HepG2 (cell line): ENCODE measurements around the gene AJM1. TPM values are rescaled to one million over a fixed set of nuclear protein-coding genes. Genes with fewer than 3 reads are reported as not detected.

Experiments
- AKAP8 ChIP-seq: sonication (generic); formaldehyde crosslinking; IDR thresholded peaks from 2 replicates; pipeline ENCODE4 v1.5.1; 2020; ENCODE audit warnings: mild to moderate bottlenecking, missing genetic modification reagents
- CAMTA2 ChIP-seq: sonication (generic); formaldehyde crosslinking; IDR thresholded peaks from 2 replicates; pipeline ENCODE4 v1.4.0; 2020; ENCODE audit warnings: mild to moderate bottlenecking, missing genetic modification reagents, borderline replicate concordance
- EEA1 ChIP-seq: sonication (generic); formaldehyde crosslinking; IDR thresholded peaks from 2 replicates; pipeline ENCODE4 v1.5.1; 2020; ENCODE audit warnings: mild to moderate bottlenecking, missing genetic modification reagents, borderline replicate concordance
- HOXA3 ChIP-seq: sonication (generic); formaldehyde crosslinking; IDR thresholded peaks from 2 replicates; pipeline ENCODE4 v1.5.0; 2020; ENCODE audit warnings: missing genetic modification reagents
- MEIS1 ChIP-seq: sonication (generic); formaldehyde crosslinking; IDR thresholded peaks from 2 replicates; pipeline ENCODE4 v1.9.0; 2021; ENCODE audit warnings: mild to moderate bottlenecking, missing genetic modification reagents, moderate library complexity, borderline replicate concordance
- MTA1 ChIP-seq: sonication (generic); formaldehyde crosslinking; IDR thresholded peaks from 2 replicates; pipeline ENCODE4 v1.4.0; 2020; ENCODE audit warnings: missing genetic modification reagents, mild to moderate bottlenecking, borderline replicate concordance
- SMARCC2 ChIP-seq: fragments of 450-650 bp; IDR thresholded peaks from 2 replicates; pipeline ENCODE4 v1.6.1; 2017; ENCODE audit warnings: antibody characterized with exemption, mild to moderate bottlenecking
- SMC3 ChIP-seq: IDR thresholded peaks from 2 replicates; pipeline ENCODE4 v1.6.1; 2011; ENCODE audit warnings: low read length, improper control_type of control experiment
- ZBTB1 ChIP-seq: sonication (generic); formaldehyde crosslinking; IDR thresholded peaks from 2 replicates; pipeline ENCODE4 v1.4.0; 2020; ENCODE audit warnings: missing genetic modification reagents, borderline replicate concordance
- ZBTB7B ChIP-seq: sonication (generic); formaldehyde crosslinking; IDR thresholded peaks from 2 replicates; pipeline ENCODE4 v1.4.0; 2020; ENCODE audit warnings: missing genetic modification reagents
- ZNF496 ChIP-seq: sonication (generic); formaldehyde crosslinking; IDR thresholded peaks from 2 replicates; pipeline ENCODE4 v1.8.1; 2023; ENCODE audit warnings: mild to moderate bottlenecking, moderate library complexity, missing genetic modification reagents; ENCODE audit not compliant: insufficient replicate concordance
- ZNF7 ChIP-seq: IDR thresholded peaks from 2 replicates; pipeline ENCODE4 v1.6.1; 2016; ENCODE audit warnings: missing biosample characterization, missing genetic modification reagents
- polyA plus RNA-seq, 8 experiments: library from polyadenylated mRNA; depleted of rRNA in 3 of 8; stranded (reverse) in 7 of 8; unstranded in 1 of 8; fragments of >200 nt; fragmentation: Illumina TruSeq in 4 of 8; extraction: Trizol in 4 of 8; gene quantifications; 2 replicates each; pipeline versions ENCODE4 v1.2.1 to v1.2.3, GENCODE V29; 2011 to 2016; ENCODE audit warnings: low read depth in 4 of 8, missing spikeins in 1 of 8, mixed read lengths in 1 of 8; ENCODE audit not compliant: insufficient read depth in 1 of 8
- total RNA-seq, 5 experiments: library from RNA; depleted of rRNA; stranded (reverse); fragments of >200 nt; fragmentation: Illumina TruSeq; extraction: Trizol; gene quantifications; 2 replicates each; pipeline ENCODE4 v1.2.3, GENCODE V29; 2016; ENCODE audit warnings: low read depth in 1 of 5
- TF ChIP-seq, protein P1 (sequence below): sonication (generic); formaldehyde crosslinking; IDR thresholded peaks from 2 replicates; pipeline ENCODE4 v1.4.0; 2020; ENCODE audit warnings: mild to moderate bottlenecking, missing genetic modification reagents
- TF ChIP-seq, protein P2 (sequence below): sonication (generic); formaldehyde crosslinking; IDR thresholded peaks from 2 replicates; pipeline ENCODE4 v1.4.0; 2020; ENCODE audit warnings: missing genetic modification reagents
- TF ChIP-seq, protein P3 (sequence below): sonication (generic); formaldehyde crosslinking; IDR thresholded peaks from 2 replicates; pipeline ENCODE4 v1.9.0; 2021; ENCODE audit warnings: mild to moderate bottlenecking, missing genetic modification reagents
- TF ChIP-seq, protein P4 (sequence below): sonication (generic); formaldehyde crosslinking; IDR thresholded peaks from 2 replicates; pipeline ENCODE4 v1.5.0; 2020; ENCODE audit warnings: missing genetic modification reagents
- TF ChIP-seq, protein P5 (sequence below): sonication (generic); formaldehyde crosslinking; conservative IDR thresholded peaks from 2 replicates; pipeline ENCODE4 v1.4.0; 2020; ENCODE audit warnings: missing genetic modification reagents

The AJM1 gene
- total and polyA plus RNA-seq, 2 of the 13 experiments (the other 11 are each of a cell fraction or from before 2014, with no cell fraction given) = 1.1 to 1.2 TPM

DNA sequence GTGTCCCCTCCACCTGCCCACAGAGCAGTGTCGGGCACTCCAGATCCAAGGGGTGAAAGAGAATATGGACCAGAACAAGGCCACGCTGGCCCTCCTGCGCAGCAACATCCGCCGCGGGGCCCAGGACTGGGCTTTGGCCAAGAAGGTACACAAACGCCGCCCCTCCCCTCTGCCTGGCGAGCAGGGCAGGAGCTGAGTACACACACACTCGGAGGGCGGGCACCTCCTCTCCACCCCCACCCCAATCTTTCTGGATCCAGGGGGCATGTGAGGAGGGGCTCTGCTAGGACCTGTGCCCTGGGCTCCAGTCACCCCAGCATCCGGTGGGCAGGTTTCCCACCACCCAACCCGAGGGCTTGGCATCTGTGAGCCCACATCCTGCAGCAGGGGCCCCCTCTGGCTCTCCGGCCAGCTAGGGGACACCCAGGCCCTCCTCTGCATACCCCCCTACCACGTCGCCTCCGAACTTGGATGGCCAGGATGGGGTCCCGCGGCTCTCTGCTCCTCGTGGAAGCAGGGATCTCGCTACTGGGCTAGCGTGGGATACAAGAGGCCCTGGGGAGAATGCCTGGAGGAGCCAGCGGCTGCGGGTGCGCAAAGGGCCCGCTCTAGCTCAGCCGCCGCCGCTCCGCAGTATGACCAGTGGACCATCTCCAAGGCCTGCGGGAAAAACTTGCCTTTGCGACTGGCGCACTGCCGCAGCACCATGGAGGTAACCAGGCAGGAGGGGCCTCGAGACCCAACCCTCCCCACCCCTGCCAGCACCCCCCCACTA, 43.0 kb upstream of the AJM1 start (continued):
- TF ChIP-seq, protein P1, sequence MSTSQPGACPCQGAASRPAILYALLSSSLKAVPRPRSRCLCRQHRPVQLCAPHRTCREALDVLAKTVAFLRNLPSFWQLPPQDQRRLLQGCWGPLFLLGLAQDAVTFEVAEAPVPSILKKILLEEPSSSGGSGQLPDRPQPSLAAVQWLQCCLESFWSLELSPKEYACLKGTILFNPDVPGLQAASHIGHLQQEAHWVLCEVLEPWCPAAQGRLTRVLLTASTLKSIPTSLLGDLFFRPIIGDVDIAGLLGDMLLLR = no peak; the same call in 1 of the 2 replicates
- TF ChIP-seq AKAP8 (CRISPR knock-in tag) (peak; percentile 100), SMARCC2 (no peak), ZBTB1 (CRISPR knock-in tag) (no peak), HOXA3 (CRISPR knock-in tag) (peak; percentile 85), MEIS1 (CRISPR knock-in tag) (peak; percentile 63; the same call in 1 of the 2 replicates), MTA1 (CRISPR knock-in tag) (peak; percentile 87; the same call in 1 of the 2 replicates), CAMTA2 (CRISPR knock-in tag) (peak; percentile 46; the same call in 1 of the 2 replicates), ZNF7 (no peak), ZNF496 (CRISPR knock-in tag) (no peak), SMC3 (no peak), EEA1 (CRISPR knock-in tag) (no peak), ZBTB7B (CRISPR knock-in tag) (peak; percentile 86)
- TF ChIP-seq, protein P2, sequence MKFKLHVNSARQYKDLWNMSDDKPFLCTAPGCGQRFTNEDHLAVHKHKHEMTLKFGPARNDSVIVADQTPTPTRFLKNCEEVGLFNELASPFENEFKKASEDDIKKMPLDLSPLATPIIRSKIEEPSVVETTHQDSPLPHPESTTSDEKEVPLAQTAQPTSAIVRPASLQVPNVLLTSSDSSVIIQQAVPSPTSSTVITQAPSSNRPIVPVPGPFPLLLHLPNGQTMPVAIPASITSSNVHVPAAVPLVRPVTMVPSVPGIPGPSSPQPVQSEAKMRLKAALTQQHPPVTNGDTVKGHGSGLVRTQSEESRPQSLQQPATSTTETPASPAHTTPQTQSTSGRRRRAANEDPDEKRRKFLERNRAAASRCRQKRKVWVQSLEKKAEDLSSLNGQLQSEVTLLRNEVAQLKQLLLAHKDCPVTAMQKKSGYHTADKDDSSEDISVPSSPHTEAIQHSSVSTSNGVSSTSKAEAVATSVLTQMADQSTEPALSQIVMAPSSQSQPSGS (CRISPR knock-in tag) = peak; percentile 76
- TF ChIP-seq, protein P3, sequence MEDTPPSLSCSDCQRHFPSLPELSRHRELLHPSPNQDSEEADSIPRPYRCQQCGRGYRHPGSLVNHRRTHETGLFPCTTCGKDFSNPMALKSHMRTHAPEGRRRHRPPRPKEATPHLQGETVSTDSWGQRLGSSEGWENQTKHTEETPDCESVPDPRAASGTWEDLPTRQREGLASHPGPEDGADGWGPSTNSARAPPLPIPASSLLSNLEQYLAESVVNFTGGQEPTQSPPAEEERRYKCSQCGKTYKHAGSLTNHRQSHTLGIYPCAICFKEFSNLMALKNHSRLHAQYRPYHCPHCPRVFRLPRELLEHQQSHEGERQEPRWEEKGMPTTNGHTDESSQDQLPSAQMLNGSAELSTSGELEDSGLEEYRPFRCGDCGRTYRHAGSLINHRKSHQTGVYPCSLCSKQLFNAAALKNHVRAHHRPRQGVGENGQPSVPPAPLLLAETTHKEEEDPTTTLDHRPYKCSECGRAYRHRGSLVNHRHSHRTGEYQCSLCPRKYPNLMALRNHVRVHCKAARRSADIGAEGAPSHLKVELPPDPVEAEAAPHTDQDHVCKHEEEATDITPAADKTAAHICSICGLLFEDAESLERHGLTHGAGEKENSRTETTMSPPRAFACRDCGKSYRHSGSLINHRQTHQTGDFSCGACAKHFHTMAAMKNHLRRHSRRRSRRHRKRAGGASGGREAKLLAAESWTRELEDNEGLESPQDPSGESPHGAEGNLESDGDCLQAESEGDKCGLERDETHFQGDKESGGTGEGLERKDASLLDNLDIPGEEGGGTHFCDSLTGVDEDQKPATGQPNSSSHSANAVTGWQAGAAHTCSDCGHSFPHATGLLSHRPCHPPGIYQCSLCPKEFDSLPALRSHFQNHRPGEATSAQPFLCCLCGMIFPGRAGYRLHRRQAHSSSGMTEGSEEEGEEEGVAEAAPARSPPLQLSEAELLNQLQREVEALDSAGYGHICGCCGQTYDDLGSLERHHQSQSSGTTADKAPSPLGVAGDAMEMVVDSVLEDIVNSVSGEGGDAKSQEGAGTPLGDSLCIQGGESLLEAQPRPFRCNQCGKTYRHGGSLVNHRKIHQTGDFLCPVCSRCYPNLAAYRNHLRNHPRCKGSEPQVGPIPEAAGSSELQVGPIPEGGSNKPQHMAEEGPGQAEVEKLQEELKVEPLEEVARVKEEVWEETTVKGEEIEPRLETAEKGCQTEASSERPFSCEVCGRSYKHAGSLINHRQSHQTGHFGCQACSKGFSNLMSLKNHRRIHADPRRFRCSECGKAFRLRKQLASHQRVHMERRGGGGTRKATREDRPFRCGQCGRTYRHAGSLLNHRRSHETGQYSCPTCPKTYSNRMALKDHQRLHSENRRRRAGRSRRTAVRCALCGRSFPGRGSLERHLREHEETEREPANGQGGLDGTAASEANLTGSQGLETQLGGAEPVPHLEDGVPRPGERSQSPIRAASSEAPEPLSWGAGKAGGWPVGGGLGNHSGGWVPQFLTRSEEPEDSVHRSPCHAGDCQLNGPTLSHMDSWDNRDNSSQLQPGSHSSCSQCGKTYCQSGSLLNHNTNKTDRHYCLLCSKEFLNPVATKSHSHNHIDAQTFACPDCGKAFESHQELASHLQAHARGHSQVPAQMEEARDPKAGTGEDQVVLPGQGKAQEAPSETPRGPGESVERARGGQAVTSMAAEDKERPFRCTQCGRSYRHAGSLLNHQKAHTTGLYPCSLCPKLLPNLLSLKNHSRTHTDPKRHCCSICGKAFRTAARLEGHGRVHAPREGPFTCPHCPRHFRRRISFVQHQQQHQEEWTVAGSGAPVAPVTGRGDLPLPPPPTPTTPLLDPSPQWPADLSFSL = 0 out of 2 replicates have a peak, but pooled peaks have one; percentile 3
- TF ChIP-seq, protein P4, sequence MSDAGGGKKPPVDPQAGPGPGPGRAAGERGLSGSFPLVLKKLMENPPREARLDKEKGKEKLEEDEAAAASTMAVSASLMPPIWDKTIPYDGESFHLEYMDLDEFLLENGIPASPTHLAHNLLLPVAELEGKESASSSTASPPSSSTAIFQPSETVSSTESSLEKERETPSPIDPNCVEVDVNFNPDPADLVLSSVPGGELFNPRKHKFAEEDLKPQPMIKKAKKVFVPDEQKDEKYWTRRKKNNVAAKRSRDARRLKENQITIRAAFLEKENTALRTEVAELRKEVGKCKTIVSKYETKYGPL = 0 out of 2 replicates have a peak, but pooled peaks have one; percentile 11
- TF ChIP-seq, protein P5, sequence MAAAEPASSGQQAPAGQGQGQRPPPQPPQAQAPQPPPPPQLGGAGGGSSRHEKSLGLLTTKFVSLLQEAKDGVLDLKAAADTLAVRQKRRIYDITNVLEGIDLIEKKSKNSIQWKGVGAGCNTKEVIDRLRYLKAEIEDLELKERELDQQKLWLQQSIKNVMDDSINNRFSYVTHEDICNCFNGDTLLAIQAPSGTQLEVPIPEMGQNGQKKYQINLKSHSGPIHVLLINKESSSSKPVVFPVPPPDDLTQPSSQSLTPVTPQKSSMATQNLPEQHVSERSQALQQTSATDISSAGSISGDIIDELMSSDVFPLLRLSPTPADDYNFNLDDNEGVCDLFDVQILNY (CRISPR knock-in tag) = no peak
